ENCODE data around the gene SLC16A10. TPM values are rescaled to one million over a fixed set of nuclear protein-coding genes. Genes with fewer than 3 reads are reported as not detected.
"Not testable (repeated sequence)": the region's sequence is repeated elsewhere in the genome, so short reads cannot be mapped to it uniquely, and the experiment has no call there.

Gene SLC16A10
- total RNA-seq, 4 donors from 2014 or later, result 0.45 to 5.3 (median 0.70) TPM

- DNase-seq (ENCODE audit: extremely low spot score), result no peak
- Histone ChIP-seq H3K36me3 (no peaks in the 10 kb centered on the region), H3K4me1 (peaks cover 0 to 3% (median 0%) of the 10 kb centered on the region in 4 donors), H3K9me3 (no peaks in the 10 kb centered on the region), H3K4me3 (no peak overlapping the region), H3K27me3 (no peaks in the 10 kb centered on the region), H3K27ac (replicated peaks in 1 of 4) (no peak overlapping the region)
- TF ChIP-seq, protein P1, sequence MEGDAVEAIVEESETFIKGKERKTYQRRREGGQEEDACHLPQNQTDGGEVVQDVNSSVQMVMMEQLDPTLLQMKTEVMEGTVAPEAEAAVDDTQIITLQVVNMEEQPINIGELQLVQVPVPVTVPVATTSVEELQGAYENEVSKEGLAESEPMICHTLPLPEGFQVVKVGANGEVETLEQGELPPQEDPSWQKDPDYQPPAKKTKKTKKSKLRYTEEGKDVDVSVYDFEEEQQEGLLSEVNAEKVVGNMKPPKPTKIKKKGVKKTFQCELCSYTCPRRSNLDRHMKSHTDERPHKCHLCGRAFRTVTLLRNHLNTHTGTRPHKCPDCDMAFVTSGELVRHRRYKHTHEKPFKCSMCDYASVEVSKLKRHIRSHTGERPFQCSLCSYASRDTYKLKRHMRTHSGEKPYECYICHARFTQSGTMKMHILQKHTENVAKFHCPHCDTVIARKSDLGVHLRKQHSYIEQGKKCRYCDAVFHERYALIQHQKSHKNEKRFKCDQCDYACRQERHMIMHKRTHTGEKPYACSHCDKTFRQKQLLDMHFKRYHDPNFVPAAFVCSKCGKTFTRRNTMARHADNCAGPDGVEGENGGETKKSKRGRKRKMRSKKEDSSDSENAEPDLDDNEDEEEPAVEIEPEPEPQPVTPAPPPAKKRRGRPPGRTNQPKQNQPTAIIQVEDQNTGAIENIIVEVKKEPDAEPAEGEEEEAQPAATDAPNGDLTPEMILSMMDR (IDR thresholded peaks at IDR 0.05), result no peak
- no peak for TF ChIP-seq EP300 (IDR thresholded peaks at IDR 0.05)
- no peak for TF ChIP-seq POLR2A (IDR thresholded peaks at IDR 0.05; ENCODE audit: low read depth)
- TF ChIP-seq POLR2AphosphoS5 (IDR thresholded peaks at IDR 0.05), result no peak
- intact Hi-C loops (cut with DNase I), result no loop called here
- 50% methylated on average over 1 of the region's 1 CpG for WGBS
Observed at GRCh38 chr6:111199935-111200334, 112.6 kb downstream of the SLC16A10 start.

GRCh38 chr6:111200350-111201243, 113.3 kb downstream of the SLC16A10 start:
- no peak for DNase-seq (ENCODE audit: extremely low spot score)
- Histone ChIP-seq H3K36me3 (no peaks in the 10 kb centered on the region), H3K9me3 (no peaks in the 10 kb centered on the region), H3K4me3 (no peak overlapping the region), H3K27ac (replicated peaks in 1 of 4) (no peak overlapping the region), H3K27me3 (no peaks in the 10 kb centered on the region), H3K4me1 (peaks cover 0 to 8% (median 0%) of the 10 kb centered on the region in 4 donors)
- WGBS, result 71% methylated on average over 8 of the region's 8 CpGs
- intact Hi-C loops (cut with DNase I), result no loop called here
- TF ChIP-seq POLR2A (IDR thresholded peaks at IDR 0.05; ENCODE audit: low read depth) (no peak), POLR2AphosphoS5 (IDR thresholded peaks at IDR 0.05) (no peak), EP300 (IDR thresholded peaks at IDR 0.05) (no peak)
- TF ChIP-seq, protein P1 (IDR thresholded peaks at IDR 0.05), result no peak

DNA sequence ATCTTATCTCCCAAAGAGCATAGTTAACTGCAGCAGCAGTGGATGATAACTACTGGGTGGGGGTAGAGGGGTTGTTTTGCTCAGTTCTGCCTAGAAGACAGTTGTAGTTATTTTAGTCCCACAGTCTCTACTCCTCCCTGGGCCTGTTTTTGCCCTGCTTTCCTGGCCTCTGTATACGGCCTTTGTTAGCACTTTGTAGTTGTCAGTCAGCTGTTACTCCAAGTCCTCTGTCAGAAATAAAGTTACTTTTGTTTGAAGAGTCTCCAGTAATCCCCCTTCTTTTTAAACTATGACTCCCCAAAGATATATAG, 113.9 kb downstream of the SLC16A10 start:
- H3K27ac ChIP-seq (replicated peaks in 1 of 4), result no peak overlapping the region
- no peak for TF ChIP-seq POLR2AphosphoS5 (IDR thresholded peaks at IDR 0.05)
- no peak for TF ChIP-seq EP300 (IDR thresholded peaks at IDR 0.05)
- TF ChIP-seq, protein P1 (IDR thresholded peaks at IDR 0.05), result no peak
- no peak for TF ChIP-seq POLR2A (IDR thresholded peaks at IDR 0.05; ENCODE audit: low read depth)
- intact Hi-C loops (cut with DNase I), result no loop called here

DNA sequence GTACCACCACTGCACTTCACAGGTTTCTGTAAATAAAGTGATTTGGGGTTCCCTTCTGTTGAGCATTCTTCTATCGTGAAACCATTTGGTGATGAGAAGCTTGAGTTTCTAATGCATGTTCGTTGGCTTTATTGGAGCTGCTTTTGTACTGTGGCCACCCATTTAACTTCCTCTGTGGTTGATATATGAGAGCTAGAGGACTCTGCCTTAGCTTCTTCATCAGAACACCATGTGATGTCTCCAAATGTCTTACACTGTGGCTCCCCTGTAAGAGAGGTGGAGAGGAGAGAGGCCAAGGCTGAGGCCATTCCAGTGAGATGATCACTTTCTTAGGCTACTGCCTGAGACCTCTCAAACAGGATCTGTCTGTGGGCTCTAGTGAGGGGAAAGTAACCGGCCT, 114.5 kb downstream of the SLC16A10 start:
- Histone ChIP-seq H3K27me3 (no peaks in the 10 kb centered on the region), H3K36me3 (no peaks in the 10 kb centered on the region), H3K9me3 (no peaks in the 10 kb centered on the region), H3K4me1 (peaks cover 0 to 9% (median 0%) of the 10 kb centered on the region in 4 donors), H3K4me3 (no peak overlapping the region), H3K27ac (replicated peaks in 1 of 4) (no peak overlapping the region)
- TF ChIP-seq POLR2AphosphoS5 (IDR thresholded peaks at IDR 0.05) (no peak), POLR2A (IDR thresholded peaks at IDR 0.05; ENCODE audit: low read depth) (no peak), EP300 (IDR thresholded peaks at IDR 0.05) (no peak)
- TF ChIP-seq, protein P1 (IDR thresholded peaks at IDR 0.05), result no peak
- no peak for DNase-seq (ENCODE audit: extremely low spot score)
- WGBS, result 94% methylated on average over 3 of the region's 3 CpGs
- intact Hi-C loops (cut with DNase I), result no loop called here

More for the DNA sequence above, 113.9 kb downstream of the SLC16A10 start:
- H3K4me1 ChIP-seq, result peaks cover 0 to 9% (median 0%) of the 10 kb centered on the region in 4 donors
- no peaks in the 10 kb centered on the region for H3K27me3 ChIP-seq
- no peaks in the 10 kb centered on the region for H3K36me3 ChIP-seq
- no peaks in the 10 kb centered on the region for H3K9me3 ChIP-seq
- no peak overlapping the region for H3K4me3 ChIP-seq
- WGBS, result 88% methylated on average over 1 of the region's 1 CpG
- DNase-seq (ENCODE audit: extremely low spot score), result peak; percentile 89

DNA sequence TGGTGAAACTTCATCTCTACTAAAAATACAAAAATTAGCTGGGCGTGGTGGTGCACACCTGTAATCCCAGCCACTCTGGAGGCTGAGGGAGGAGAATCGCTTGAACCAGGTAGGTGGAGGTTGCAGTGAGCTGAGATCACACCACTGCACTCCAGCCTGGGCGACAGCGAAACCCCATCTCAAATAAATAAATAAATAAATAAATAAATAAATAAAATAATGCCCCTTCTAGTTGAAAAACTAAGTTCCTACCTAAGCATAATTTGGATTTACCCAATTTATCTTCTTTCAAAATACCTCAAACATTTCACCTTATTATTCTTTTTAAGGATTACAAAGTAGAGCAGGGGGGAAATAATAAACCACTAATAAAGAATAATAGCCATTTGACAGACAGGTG, 116.2 kb downstream of the SLC16A10 start:
- H3K36me3 ChIP-seq; H3K9me3 ChIP-seq; H3K4me3 ChIP-seq; H3K4me1 ChIP-seq; H3K27ac ChIP-seq (replicated peaks in 1 of 4); intact Hi-C loops (cut with DNase I); H3K27me3 ChIP-seq; DNase-seq (ENCODE audit: extremely low spot score): not testable (repeated sequence)
- 99% methylated on average over 4 of the region's 4 CpGs for WGBS
